HG03460 (cell line): Measurements from ENCODE around the gene TMUB1.
A peak's percentile ranks its signal among the peaks of the same experiment; 100 is the strongest.

Experiments
- ATAC-seq: cut with Tn5 transposase; IDR thresholded peaks from one replicate; pipeline ENCODE4 v1.9.1; 2021; ENCODE audit not compliant: unreplicated experiment

The TMUB1 gene

DNA sequence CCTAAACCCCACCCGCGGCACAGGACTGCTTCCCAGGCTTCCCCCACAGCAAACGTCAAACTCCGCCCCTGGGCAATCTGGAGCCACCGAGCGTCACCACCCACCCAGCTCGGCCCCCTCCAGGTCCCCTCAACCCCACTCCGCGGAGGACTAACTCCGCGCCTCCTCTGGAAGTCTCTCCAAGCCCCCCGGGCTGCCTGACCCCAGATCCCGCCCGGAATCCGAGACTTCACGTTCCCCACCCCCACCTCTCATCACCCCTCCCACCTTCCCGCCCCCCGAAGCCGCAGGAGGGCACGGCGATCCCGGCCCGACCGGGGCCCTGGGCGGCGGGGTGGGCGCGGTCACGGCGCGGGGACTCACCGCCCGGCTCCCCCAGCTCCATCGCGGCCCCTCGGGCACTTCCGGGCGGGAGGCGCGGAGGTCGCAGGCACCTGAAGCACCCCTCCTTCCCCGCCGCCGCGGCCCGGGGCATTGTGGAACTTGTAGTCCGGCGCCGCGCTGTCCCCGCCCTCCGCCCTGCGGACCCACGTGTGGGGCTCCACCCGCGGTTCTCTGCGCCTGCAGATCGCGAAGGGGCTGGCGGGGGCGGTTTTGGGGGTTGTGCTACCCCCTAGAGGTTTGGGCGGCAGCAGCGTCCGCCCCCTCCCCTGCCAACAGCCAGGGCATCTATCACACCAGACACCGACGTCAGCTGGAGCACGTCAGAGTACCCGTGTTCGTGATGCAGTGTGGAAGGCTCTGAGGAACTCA, at the start of gene TMUB1:
TMUB1 (minus strand) TSS at position 423 of the 753 bp plus-strand sequence. CDS start 930 bp downstream, outside the sequence.
- peak; percentile 43 for ATAC-seq

DNA sequence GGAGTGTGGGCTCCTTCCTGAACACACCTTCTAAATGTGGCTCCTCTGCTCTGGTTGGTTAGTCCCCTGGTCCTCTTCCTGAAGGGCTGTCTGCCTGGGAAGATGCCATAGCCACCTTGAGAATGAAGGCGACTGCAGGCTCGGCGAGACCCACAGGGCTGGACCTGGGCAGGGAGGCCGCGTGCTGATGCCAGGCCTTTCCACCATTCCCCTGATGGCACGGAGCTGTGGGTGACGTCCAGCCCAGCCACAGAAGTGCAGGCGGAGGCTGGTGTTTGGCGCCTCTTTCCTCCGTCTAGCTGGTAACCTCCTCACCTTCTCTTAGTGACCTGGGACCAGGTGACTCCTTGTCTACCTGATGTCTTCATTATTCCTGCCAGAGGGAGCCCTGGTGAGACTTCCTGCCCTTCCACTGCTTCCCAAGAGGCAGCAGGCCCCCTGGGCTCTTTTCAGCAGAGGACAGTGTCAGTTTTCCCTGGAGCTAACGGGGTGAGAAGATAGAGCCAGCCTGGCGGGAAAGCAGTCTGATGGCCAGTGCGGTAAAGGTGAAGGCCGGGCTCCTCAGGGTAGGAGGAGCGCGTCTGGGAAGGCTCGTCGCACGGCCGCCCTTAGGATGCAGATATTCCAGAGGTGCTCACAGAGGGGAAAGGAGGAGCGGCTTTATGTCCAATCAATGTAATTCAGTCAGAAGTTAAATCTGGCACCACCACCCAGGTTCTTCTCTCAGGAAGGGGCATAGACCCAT, 49.3 kb upstream of the TMUB1 start:
- no peak for ATAC-seq

- no peak for ATAC-seq
These were observed 48.5 kb upstream of the TMUB1 start for GRCh38 chr7:151131592-151132293.

DNA sequence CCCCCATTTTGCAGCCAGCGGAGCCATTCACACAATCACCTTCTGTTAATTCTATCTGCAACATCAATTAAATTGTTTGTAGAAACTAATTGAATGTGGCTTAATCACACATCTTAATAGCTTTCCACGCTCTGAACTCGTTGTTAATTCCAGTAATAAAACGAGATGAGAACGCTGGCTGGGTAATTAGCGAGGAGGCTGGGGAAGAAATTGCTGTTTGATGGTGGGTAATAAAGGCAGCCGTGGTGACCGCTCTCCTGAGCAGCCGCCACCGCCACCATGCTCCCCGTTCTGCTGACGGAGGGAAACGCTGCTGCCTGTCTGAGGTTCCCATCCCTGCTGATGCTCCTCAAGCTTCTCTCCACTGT, 47.9 kb upstream of the TMUB1 start:
- ATAC-seq, result no peak

- no peak for ATAC-seq
These were observed 47.5 kb upstream of the TMUB1 start for GRCh38 chr7:151130741-151131157.

- ATAC-seq, result no peak
These were observed 46.8 kb upstream of the TMUB1 start for GRCh38 chr7:151129960-151130591.

DNA sequence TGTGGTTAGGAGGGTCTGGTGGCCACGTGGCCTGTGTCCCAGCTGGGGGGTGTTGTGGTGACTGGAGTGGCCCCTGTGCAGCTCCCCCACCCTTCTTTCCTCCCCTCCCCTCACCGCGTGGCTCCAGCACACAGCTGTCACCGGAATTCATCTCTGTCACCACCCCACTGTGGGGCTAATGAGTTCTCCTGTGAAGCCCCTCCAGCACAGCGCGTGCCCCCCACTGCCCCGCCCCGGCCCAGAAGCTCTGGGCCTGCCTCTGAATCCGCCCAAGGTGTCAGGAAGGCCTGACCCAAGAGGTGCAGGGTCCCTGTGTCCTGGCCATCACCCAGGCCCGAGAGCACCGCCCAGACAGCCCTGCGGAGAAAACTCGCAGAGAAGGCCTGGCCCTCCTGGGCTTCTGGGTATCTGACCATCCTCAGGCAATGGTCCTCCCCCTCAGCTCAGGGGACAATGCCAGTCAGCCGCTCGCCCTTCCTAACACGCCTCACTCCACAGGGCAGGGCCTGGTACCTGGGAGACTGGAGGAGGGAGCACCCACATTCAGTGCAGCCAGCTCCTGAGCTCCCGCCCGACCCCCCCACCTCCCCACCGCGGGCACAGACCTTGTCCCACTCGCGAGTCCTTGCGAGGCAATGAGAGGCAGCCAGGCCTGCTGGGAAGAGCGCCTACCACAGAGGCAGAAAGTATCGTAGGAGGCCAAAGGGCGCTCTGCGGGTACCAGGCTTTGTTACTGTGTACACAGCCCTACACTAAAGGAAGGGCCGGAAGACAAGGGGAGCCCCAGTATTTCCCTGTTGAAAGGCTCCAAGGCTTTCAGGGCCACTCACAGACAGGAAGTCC, 46.0 kb upstream of the TMUB1 start:
- no peak for ATAC-seq

GRCh38 chr7:151128716-151129115, 45.4 kb upstream of the TMUB1 start:
- no peak for ATAC-seq

GRCh38 chr7:151128144-151128543, 44.9 kb upstream of the TMUB1 start:
- no peak for ATAC-seq

DNA sequence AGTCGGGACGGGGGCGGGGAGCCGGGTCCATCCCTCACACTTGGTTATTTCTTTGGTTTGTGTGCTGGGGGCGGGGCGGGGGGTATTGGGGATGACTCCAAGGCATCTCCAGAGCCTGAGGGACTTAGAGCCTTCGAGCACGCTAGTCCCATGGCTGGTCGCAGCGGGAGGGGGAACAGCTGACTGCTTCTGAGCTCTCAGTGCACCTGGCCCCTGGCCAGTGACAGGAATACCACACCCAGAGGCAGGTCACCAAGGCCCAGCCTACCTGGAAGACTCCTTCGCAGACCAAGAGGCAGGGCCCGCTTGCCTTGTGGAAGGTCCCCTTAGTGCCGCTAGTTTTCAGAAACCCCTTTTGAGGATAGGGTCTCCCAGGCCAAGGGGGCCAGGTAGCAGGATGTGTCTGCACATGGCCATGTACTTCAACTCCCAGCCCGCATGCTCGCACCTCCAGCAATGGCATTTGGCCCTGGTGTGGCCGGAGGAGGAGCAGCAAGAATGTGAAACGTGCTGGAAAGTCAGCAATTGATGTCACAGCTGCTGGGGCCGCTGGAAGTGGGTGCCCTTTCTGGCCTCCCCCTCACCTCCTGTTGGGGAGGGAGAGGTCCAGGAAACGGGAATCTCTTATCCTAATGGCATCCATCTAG, 43.3 kb upstream of the TMUB1 start:
- no peak for ATAC-seq

DNA sequence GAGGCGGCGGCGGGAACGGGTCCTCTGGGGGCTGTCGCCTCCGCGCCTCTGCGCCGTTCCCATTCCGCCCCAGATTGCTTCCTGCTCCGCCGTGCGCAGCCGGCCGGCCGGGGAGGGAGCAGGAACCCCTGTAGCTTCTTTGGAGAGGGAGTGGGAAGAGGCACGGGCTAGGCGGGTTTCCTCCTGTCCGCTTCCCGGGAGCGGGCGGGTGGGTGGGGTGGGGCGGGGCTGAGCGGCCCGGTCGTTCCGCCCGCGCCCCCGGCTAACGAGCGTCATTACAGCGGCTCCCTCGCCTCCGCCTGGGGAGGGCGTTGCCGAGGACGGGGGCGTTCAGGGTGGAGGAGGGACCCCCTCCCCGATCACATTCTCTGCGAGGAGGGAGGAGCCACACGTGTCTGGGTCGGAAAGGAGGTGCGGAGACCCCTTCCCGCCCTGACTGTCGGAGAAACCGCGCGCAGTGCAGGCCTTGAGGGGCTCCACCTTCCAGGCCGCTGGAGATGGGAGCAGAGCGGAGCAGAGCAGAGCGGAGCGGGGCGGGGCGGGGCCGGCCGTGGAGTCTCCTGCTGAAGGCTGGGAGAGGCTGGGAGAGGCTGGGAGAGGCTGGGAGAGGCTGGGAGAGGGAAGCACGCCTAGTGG, 42.7 kb upstream of the TMUB1 start:
- ATAC-seq, result no peak

DNA sequence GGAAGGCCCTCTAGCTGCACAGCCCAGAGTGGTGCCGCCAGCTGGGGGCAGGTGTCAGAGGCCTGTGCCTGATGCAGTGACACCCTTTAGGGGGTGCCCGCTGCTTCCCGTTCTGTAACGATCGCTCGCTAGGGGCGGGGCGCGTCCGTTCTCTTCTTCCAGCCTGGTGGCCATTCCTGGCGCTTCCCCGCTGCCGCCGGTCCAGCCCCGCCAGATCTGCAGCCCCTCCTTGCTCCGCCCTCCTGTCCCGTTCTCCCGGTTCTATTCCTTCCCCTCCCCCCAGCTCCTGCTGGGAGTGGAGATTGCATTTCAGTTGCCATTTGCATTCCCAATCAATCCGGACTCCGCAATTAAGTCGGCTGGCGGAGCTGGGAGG, 42.2 kb upstream of the TMUB1 start:
- no peak for ATAC-seq

- no peak for ATAC-seq
These were observed 41.7 kb upstream of the TMUB1 start for GRCh38 chr7:151124899-151125399.

- no peak for ATAC-seq
These were observed 41.2 kb upstream of the TMUB1 start for GRCh38 chr7:151124481-151124880.

GRCh38 chr7:151123822-151124464, 40.6 kb upstream of the TMUB1 start:
- peak; percentile 87 for ATAC-seq

GRCh38 chr7:151123158-151123821, 40.0 kb upstream of the TMUB1 start:
- no peak for ATAC-seq

DNA sequence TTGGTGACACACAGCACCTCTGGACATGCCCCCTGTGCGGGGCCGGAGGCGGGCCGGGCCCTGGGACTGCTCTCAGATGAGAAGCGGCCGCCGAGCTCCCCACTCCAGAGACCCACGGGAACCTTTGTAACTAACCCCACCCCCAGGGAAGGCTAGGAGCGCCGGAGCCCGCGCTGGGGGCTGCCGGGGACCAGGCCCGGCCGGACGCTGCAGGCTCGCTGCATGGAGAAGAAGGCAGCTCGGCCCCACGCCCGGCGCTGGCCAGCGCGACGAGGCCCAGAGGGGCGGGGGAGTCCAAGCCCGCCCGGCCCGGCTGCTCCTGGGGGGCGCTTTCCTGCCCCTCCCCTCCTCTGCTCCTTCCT, 39.5 kb upstream of the TMUB1 start:
- no peak for ATAC-seq

DNA sequence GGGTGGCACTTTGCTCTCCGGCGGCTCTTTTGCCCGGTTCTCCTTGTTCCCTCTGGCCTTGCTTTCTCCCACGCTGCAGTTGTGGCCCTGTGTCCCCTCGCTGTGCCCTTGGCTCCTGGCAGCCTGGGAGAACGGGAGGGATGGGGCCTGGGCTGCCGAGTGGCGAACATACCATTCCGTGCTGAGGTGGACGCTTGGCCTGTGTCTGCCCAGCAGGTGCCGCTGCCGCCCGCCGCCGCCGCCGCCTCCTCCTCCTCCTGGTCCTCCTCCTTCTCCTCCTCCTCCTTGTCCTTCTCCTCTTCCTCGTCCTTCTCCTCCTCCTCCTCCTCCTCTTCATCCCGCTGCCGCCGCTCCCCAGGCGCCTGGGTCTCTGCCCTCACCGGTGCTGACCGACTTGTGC, 39.0 kb upstream of the TMUB1 start:
- no peak for ATAC-seq
